HEK293 (cell line): ENCODE measurements around the gene OCA2.

ENCODE experiments used
- CTCF ChIA-PET: fragments of 350-600 bp; formaldehyde crosslinking; extraction: SDS; loops from one replicate; lab custom pipeline; 2021; ENCODE audit warnings: antibody characterized with exemption; lab: Yijun Ruan, JAX
- POLR2A ChIA-PET: fragments of 300-600 bp; formaldehyde crosslinking; extraction: SDS; loops from one replicate; lab custom pipeline; 2020; ENCODE audit warnings: antibody characterized with exemption, inconsistent platforms; lab: Yijun Ruan, JAX
- H3K27ac ChIP-seq: fragments of 200-500 bp; sonication (Bioruptor generic); 2 replicates; pipeline ENCODE4 v1.5.1; 2014; ENCODE audit warnings: low read depth, low read length, control low read depth, inconsistent platforms; ENCODE audit errors: extremely low read depth
- H3K36me3 ChIP-seq, 2 experiments: fragments of 200-500 bp in 1 of 2; sonication (Bioruptor generic) in 1 of 2; 1 replicate in 1 of 2; 2 replicates in 1 of 2; pipeline ENCODE4 v1.5.1; 2014 to 2017; ENCODE audit warnings: inconsistent platforms in 2 of 2, low read length in 2 of 2; ENCODE audit not compliant: control insufficient read depth in 2 of 2, insufficient read depth in 1 of 2
- H3K4me1 ChIP-seq: fragments of 200-500 bp; sonication (Bioruptor generic); 2 replicates; pipeline ENCODE4 v1.5.1; 2014; ENCODE audit warnings: mild to moderate bottlenecking, low read length, inconsistent platforms; ENCODE audit not compliant: control insufficient read depth, insufficient read depth
- H3K4me3 ChIP-seq: 2 replicates; pipeline ENCODE4 v1.5.1; 2011; ENCODE audit warnings: low read depth, mild to moderate bottlenecking, control low read depth, low read length, moderate library complexity
- H3K9me3 ChIP-seq: fragments of 200-500 bp; sonication (Bioruptor generic); 2 replicates; pipeline ENCODE4 v1.5.1; 2014; ENCODE audit warnings: low read depth, low read length, inconsistent platforms; ENCODE audit not compliant: control insufficient read depth, insufficient read depth
- GLI2 ChIP-seq: fragments of 450-650 bp; formaldehyde crosslinking; IDR thresholded peaks from 2 replicates; pipeline ENCODE4; 2017; ENCODE audit warnings: missing biosample characterization, missing genetic modification characterization, low read depth, borderline replicate concordance
- GLIS1 ChIP-seq: fragments of 450-650 bp; formaldehyde crosslinking; IDR thresholded peaks from 2 replicates; pipeline ENCODE4 v1.5.1; 2016; ENCODE audit warnings: missing biosample characterization, missing genetic modification characterization
- GLIS2 ChIP-seq: fragments of 450-650 bp; formaldehyde crosslinking; IDR thresholded peaks from 2 replicates; pipeline ENCODE4 v1.5.1; 2016; ENCODE audit warnings: missing biosample characterization, missing genetic modification characterization
- KLF1 ChIP-seq: fragments of 450-650 bp; formaldehyde crosslinking; IDR thresholded peaks from 2 replicates; pipeline ENCODE4 v1.5.1; 2016; ENCODE audit warnings: missing biosample characterization, missing genetic modification characterization
- KLF8 ChIP-seq: fragments of 450-650 bp; formaldehyde crosslinking; IDR thresholded peaks from 2 replicates; pipeline ENCODE4 v1.5.1; 2016; ENCODE audit warnings: missing biosample characterization, missing genetic modification characterization
- SETDB1 ChIP-seq: IDR thresholded peaks from one replicate; pipeline ENCODE4 v1.6.1; 2017; ENCODE audit warnings: mild to moderate bottlenecking, low read length, moderate library complexity, mixed read lengths; ENCODE audit not compliant: insufficient read length
- ZNF169 ChIP-seq: fragments of 450-650 bp; formaldehyde crosslinking; IDR thresholded peaks from 2 replicates; pipeline ENCODE4 v1.5.1; 2016; ENCODE audit warnings: missing biosample characterization, missing genetic modification characterization
- ZNF223 ChIP-seq: fragments of 450-650 bp; formaldehyde crosslinking; IDR thresholded peaks from 2 replicates; pipeline ENCODE4 v1.5.1; 2016; ENCODE audit warnings: missing biosample characterization, missing genetic modification characterization
- ZNF239 ChIP-seq: fragments of 450-650 bp; formaldehyde crosslinking; IDR thresholded peaks from 2 replicates; pipeline ENCODE4 v1.5.1; 2016; ENCODE audit warnings: missing biosample characterization, missing genetic modification characterization
- ZNF391 ChIP-seq: fragments of 450-650 bp; formaldehyde crosslinking; IDR thresholded peaks from 2 replicates; pipeline ENCODE4 v1.5.1; 2016; ENCODE audit warnings: low read depth, missing biosample characterization, missing genetic modification characterization, borderline replicate concordance
- ZNF404 ChIP-seq: fragments of 450-650 bp; formaldehyde crosslinking; IDR thresholded peaks from 2 replicates; pipeline ENCODE4 v1.5.1; 2017; ENCODE audit warnings: missing biosample characterization, missing genetic modification characterization
- ZNF530 ChIP-seq: fragments of 450-650 bp; formaldehyde crosslinking; IDR thresholded peaks from 2 replicates; pipeline ENCODE4 v1.5.1; 2016; ENCODE audit warnings: low read depth, missing biosample characterization, missing genetic modification characterization
- ZNF610 ChIP-seq: fragments of 450-650 bp; formaldehyde crosslinking; IDR thresholded peaks from 2 replicates; pipeline ENCODE4 v1.5.1; 2016; ENCODE audit warnings: missing biosample characterization, missing genetic modification characterization, borderline replicate concordance
- ZNF626 ChIP-seq: fragments of 450-650 bp; sonication (Bioruptor Pico); formaldehyde crosslinking; IDR thresholded peaks from 2 replicates; pipeline ENCODE4 v1.5.1; 2018; ENCODE audit warnings: missing biosample characterization, missing genetic modification characterization, inconsistent platforms
- ZNF629 ChIP-seq: fragments of 450-650 bp; formaldehyde crosslinking; IDR thresholded peaks from 2 replicates; pipeline ENCODE4 v1.5.1; 2017; ENCODE audit warnings: missing biosample characterization, missing genetic modification characterization
- ZNF777 ChIP-seq: fragments of 450-650 bp; formaldehyde crosslinking; IDR thresholded peaks from 2 replicates; pipeline ENCODE4 v1.5.1; 2017; ENCODE audit warnings: missing biosample characterization, missing genetic modification characterization, borderline replicate concordance
- TF ChIP-seq, protein P1 (sequence below): fragments of 450-650 bp; IDR thresholded peaks from 2 replicates; pipeline ENCODE4 v1.5.1; 2018; ENCODE audit warnings: missing biosample characterization, missing genetic modification characterization
- TF ChIP-seq, protein P2 (sequence below): fragments of 450-650 bp; formaldehyde crosslinking; IDR thresholded peaks from 2 replicates; pipeline ENCODE4 v1.5.1; 2016; ENCODE audit warnings: missing biosample characterization, missing genetic modification characterization
- TF ChIP-seq, protein P3 (sequence below): fragments of 450-650 bp; formaldehyde crosslinking; conservative IDR thresholded peaks from 2 replicates; pipeline ENCODE4 v1.5.1; 2016; ENCODE audit warnings: low read depth, missing biosample characterization, missing genetic modification characterization
- TF ChIP-seq, protein P4 (sequence below): fragments of 450-650 bp; formaldehyde crosslinking; IDR thresholded peaks from 2 replicates; pipeline ENCODE4 v1.5.1; 2017; ENCODE audit warnings: missing biosample characterization, missing genetic modification characterization
- TF ChIP-seq, protein P5 (sequence below): fragments of 450-650 bp; formaldehyde crosslinking; IDR thresholded peaks from 2 replicates; pipeline ENCODE4 v1.5.1; 2016; ENCODE audit warnings: missing biosample characterization, missing genetic modification characterization

The OCA2 gene

DNA sequence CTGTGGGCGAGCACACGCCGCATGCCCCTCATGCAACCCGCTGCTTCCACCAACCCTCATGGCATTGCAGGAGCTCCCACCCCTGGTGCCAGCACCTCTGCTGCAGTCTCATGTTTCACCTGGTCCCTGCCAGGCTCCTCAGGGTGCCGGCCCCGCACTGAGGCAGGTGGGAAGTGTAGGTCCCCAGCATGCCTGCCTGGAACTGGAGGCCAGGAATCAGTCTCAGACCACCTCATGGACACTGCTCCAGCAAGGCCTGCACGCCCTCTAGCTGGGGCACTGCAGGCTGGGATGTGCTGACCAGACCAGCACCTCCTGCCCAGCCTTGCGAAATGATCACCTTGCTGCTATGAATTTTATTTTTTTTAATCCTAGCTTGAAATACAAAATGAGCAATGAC, 39.1 kb downstream of the OCA2 start (continued):
- no peak for TF ChIP-seq SETDB1

DNA sequence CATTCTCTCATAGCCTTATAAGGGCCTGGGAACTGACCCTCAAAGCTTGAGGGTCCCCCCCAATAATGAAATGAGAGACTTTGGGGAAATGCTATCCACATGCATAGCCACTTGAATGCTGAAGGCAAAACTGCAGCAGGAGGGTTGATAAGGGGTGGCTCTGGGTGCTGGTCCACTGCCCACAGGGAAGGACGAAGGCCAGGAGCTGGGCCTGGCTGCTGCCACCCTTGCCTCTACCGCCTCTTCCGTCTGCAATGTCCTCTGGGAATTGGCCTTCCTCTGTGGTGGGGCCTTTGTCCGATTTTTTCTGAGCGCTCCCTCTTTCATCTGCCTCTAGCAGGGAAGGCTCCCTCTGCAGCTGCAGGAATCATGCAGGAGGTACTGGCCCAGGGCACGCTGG, 41.0 kb downstream of the OCA2 start:
- CTCF ChIA-PET, result interaction anchor here (0.7 kb wide), 1 partner anchor 27 kb away, joined by 3 read pairs; no protein-coding TSS in a partner anchor
- H3K9me3 ChIP-seq, result no peaks in the 10 kb centered on the region
- H3K27ac ChIP-seq, result no peak overlapping the region
- POLR2A ChIA-PET, result no interaction called here
- no peaks in the 10 kb centered on the region for H3K36me3 ChIP-seq
- no peaks in the 10 kb centered on the region for H3K4me1 ChIP-seq
- no peak overlapping the region for H3K4me3 ChIP-seq
- no peak for TF ChIP-seq GLIS2 (tag by site-specific recombination)
- TF ChIP-seq, protein P1, sequence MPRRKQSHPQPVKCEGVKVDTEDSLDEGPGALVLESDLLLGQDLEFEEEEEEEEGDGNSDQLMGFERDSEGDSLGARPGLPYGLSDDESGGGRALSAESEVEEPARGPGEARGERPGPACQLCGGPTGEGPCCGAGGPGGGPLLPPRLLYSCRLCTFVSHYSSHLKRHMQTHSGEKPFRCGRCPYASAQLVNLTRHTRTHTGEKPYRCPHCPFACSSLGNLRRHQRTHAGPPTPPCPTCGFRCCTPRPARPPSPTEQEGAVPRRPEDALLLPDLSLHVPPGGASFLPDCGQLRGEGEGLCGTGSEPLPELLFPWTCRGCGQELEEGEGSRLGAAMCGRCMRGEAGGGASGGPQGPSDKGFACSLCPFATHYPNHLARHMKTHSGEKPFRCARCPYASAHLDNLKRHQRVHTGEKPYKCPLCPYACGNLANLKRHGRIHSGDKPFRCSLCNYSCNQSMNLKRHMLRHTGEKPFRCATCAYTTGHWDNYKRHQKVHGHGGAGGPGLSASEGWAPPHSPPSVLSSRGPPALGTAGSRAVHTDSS (tag by site-specific recombination), result no peak

DNA sequence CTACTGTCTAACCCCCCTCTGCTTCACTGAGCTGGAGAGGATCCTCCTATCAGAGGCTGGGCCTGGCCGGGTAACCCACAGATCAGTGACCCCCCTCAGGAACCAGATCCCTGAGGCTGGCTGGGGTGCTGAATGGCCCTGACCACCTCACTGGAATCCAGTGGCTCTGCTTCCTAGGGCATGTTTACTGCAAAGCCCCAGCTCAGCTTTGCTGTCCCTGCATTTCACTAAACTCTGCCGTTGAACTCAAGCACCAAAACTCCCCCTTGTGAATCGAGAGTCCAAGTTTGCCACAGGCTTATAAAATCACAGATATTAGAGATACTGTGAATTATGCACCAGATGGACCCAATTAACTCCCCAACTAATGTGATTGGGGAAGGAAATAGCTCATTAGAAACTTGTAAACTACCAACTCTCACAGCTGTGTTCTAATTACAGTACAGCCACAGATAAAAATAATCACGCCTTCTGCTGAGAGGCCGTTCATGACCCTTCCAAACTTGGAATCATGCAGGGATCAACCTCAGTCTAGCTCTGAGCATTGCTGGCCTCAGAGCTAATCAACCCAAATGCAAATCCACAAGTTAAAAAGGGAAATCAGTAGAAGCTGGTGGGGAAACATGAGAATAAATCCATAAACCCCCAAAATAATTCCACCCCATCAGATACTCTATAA, 47.0 kb downstream of the OCA2 start:
- ChIA-PET POLR2A (no interaction called here), CTCF (interaction anchor here (3.6 kb wide), 1 partner anchor 30 kb away, joined by 16 read pairs; no protein-coding TSS in a partner anchor)
- TF ChIP-seq, protein P2, sequence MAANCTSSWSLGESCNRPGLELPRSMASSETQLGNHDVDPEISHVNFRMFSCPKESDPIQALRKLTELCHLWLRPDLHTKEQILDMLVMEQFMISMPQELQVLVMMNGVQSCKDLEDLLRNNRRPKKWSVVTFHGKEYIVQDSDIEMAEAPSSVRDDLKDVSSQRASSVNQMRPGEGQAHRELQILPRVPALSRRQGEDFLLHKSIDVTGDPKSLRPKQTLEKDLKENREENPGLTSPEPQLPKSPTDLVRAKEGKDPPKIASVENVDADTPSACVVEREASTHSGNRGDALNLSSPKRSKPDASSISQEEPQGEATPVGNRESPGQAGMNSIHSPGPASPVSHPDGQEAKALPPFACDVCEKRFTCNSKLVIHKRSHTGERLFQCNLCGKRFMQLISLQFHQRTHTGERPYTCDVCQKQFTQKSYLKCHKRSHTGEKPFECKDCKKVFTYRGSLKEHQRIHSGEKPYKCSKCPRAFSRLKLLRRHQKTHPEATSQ (tag by site-specific recombination), result no peak
- TF ChIP-seq ZNF530 (no peak), GLI2 (tag by site-specific recombination) (no peak), ZNF391 (tag by site-specific recombination) (no peak), ZNF777 (tag by site-specific recombination) (no peak), KLF8 (tag by site-specific recombination) (no peak), ZNF223 (tag by site-specific recombination) (no peak), ZNF169 (tag by site-specific recombination) (no peak), ZNF239 (no peak), ZNF404 (tag by site-specific recombination) (no peak), ZNF626 (tag by site-specific recombination) (no peak), KLF1 (tag by site-specific recombination) (no peak), ZNF629 (tag by site-specific recombination) (no peak), ZNF610 (tag by site-specific recombination) (no peak), GLIS1 (tag by site-specific recombination) (no peak)
- TF ChIP-seq, protein P3, sequence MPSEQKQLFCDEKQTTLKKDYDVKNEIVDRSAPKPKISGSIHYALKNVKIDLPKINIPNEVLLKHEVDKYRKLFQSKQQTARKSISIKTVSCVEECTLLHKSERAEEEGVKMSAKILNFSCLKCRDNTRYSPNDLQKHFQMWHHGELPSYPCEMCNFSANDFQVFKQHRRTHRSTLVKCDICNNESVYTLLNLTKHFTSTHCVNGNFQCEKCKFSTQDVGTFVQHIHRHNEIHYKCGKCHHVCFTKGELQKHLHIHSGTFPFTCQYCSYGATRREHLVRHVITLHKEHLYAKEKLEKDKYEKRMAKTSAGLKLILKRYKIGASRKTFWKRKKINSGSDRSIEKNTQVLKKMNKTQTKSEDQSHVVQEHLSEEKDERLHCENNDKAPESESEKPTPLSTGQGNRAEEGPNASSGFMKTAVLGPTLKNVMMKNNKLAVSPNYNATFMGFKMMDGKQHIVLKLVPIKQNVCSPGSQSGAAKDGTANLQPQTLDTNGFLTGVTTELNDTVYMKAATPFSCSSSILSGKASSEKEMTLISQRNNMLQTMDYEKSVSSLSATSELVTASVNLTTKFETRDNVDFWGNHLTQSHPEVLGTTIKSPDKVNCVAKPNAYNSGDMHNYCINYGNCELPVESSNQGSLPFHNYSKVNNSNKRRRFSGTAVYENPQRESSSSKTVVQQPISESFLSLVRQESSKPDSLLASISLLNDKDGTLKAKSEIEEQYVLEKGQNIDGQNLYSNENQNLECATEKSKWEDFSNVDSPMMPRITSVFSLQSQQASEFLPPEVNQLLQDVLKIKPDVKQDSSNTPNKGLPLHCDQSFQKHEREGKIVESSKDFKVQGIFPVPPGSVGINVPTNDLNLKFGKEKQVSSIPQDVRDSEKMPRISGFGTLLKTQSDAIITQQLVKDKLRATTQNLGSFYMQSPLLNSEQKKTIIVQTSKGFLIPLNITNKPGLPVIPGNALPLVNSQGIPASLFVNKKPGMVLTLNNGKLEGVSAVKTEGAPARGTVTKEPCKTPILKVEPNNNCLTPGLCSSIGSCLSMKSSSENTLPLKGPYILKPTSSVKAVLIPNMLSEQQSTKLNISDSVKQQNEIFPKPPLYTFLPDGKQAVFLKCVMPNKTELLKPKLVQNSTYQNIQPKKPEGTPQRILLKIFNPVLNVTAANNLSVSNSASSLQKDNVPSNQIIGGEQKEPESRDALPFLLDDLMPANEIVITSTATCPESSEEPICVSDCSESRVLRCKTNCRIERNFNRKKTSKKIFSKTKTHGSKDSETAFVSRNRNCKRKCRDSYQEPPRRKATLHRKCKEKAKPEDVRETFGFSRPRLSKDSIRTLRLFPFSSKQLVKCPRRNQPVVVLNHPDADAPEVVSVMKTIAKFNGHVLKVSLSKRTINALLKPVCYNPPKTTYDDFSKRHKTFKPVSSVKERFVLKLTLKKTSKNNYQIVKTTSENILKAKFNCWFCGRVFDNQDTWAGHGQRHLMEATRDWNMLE (tag by site-specific recombination), result no peak
- TF ChIP-seq, protein P4, sequence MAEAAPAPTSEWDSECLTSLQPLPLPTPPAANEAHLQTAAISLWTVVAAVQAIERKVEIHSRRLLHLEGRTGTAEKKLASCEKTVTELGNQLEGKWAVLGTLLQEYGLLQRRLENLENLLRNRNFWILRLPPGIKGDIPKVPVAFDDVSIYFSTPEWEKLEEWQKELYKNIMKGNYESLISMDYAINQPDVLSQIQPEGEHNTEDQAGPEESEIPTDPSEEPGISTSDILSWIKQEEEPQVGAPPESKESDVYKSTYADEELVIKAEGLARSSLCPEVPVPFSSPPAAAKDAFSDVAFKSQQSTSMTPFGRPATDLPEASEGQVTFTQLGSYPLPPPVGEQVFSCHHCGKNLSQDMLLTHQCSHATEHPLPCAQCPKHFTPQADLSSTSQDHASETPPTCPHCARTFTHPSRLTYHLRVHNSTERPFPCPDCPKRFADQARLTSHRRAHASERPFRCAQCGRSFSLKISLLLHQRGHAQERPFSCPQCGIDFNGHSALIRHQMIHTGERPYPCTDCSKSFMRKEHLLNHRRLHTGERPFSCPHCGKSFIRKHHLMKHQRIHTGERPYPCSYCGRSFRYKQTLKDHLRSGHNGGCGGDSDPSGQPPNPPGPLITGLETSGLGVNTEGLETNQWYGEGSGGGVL (tag by site-specific recombination), result no peak
- TF ChIP-seq, protein P5, sequence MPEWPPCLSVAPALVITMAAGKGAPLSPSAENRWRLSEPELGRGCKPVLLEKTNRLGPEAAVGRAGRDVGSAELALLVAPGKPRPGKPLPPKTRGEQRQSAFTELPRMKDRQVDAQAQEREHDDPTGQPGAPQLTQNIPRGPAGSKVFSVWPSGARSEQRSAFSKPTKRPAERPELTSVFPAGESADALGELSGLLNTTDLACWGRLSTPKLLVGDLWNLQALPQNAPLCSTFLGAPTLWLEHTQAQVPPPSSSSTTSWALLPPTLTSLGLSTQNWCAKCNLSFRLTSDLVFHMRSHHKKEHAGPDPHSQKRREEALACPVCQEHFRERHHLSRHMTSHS (tag by site-specific recombination), result no peak

More for the DNA sequence above, 47.0 kb downstream of the OCA2 start:
- no peaks in the 10 kb centered on the region for H3K4me1 ChIP-seq
- no peaks in the 10 kb centered on the region for H3K9me3 ChIP-seq
- H3K36me3 ChIP-seq, result no peaks in the 10 kb centered on the region
- H3K4me3 ChIP-seq, result no peak overlapping the region
- H3K27ac ChIP-seq, result no peak overlapping the region
